Measurements from ENCODE around the gene SPATA2.

SPATA2 gene

GRCh38 chr20:49928411-49929141 lies 13.2 kb upstream of the SPATA2 start:
- Histone ChIP-seq H3K36me3 (ENCODE audit: control insufficient read depth, insufficient read depth, low read length, severe bottlenecking) (no peaks in the 10 kb centered on the region), H3K4me3 (ENCODE audit: low read length) (no peak overlapping the region), H3K9ac (ENCODE audit: low read length) (no peak overlapping the region), H3K9me3 (ENCODE audit: control insufficient read depth, low read length) (no peaks in the 10 kb centered on the region), H3K4me1 (ENCODE audit: control insufficient read depth, insufficient read depth, low read length) (peaks cover 3% of the 10 kb centered on the region), H3K27me3 (replicated peaks; ENCODE audit: control insufficient read depth, insufficient read depth, low read length) (no peaks in the 10 kb centered on the region)
- peak; percentile 96 for DNase-seq (ENCODE audit: low read depth)

- Histone ChIP-seq H3K36me3 (ENCODE audit: control insufficient read depth, insufficient read depth, low read length, severe bottlenecking) (no peaks in the 10 kb centered on the region), H3K9me3 (ENCODE audit: control insufficient read depth, low read length) (no peaks in the 10 kb centered on the region), H3K9ac (ENCODE audit: low read length) (no peak overlapping the region), H3K4me3 (ENCODE audit: low read length) (no peak overlapping the region), H3K27me3 (replicated peaks; ENCODE audit: control insufficient read depth, insufficient read depth, low read length) (no peaks in the 10 kb centered on the region), H3K4me1 (ENCODE audit: control insufficient read depth, insufficient read depth, low read length) (peaks cover 3% of the 10 kb centered on the region)
- DNase-seq (ENCODE audit: low read depth) = no peak
Observed at GRCh38 chr20:49925901-49926454, 10.6 kb upstream of the SPATA2 start.

GRCh38 chr20:49924247-49924646 lies 8.9 kb upstream of the SPATA2 start:
- no peaks in the 10 kb centered on the region for H3K9me3 ChIP-seq (ENCODE audit: control insufficient read depth, low read length)
- no peak for DNase-seq (ENCODE audit: low read depth)
- peaks cover 3% of the 10 kb centered on the region for H3K4me1 ChIP-seq (ENCODE audit: control insufficient read depth, insufficient read depth, low read length)
- no peak overlapping the region for H3K4me3 ChIP-seq (ENCODE audit: low read length)
- H3K36me3 ChIP-seq (ENCODE audit: control insufficient read depth, insufficient read depth, low read length, severe bottlenecking) = no peaks in the 10 kb centered on the region
- H3K9ac ChIP-seq (ENCODE audit: low read length) = no peak overlapping the region
- H3K27me3 ChIP-seq (replicated peaks; ENCODE audit: control insufficient read depth, insufficient read depth, low read length) = no peaks in the 10 kb centered on the region

GRCh38 chr20:49919461-49919860 lies 4.1 kb upstream of the SPATA2 start:
- no peak overlapping the region for H3K4me3 ChIP-seq (ENCODE audit: low read length)
- no peak for DNase-seq (ENCODE audit: low read depth)
- H3K36me3 ChIP-seq (ENCODE audit: control insufficient read depth, insufficient read depth, low read length, severe bottlenecking) = no peaks in the 10 kb centered on the region
- peaks cover 8% of the 10 kb centered on the region for H3K4me1 ChIP-seq (ENCODE audit: control insufficient read depth, insufficient read depth, low read length)
- H3K9ac ChIP-seq (ENCODE audit: low read length) = no peak overlapping the region
- H3K27me3 ChIP-seq (replicated peaks; ENCODE audit: control insufficient read depth, insufficient read depth, low read length) = no peaks in the 10 kb centered on the region
- no peaks in the 10 kb centered on the region for H3K9me3 ChIP-seq (ENCODE audit: control insufficient read depth, low read length)

DNA sequence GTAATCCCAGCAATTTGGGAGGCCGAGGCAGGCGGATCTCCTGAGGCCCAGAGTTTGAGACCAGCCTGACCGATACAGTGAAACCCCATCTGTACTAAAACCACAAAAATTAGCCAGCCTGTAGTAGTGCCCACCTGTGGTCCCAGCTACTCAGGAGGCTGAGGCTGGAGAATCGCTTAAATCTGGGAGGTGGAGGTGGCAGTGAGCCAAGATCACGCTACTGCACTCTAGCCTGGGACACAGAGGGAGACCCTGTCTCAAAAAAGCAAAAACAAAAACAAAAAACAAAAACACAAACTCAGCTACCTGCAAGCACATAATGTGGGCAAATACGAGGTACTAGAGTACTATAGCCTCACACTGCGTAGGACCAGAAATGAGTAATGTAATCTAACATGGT lies 3.7 kb upstream of the SPATA2 start:
- H3K36me3 ChIP-seq (ENCODE audit: control insufficient read depth, insufficient read depth, low read length, severe bottlenecking) = no peaks in the 10 kb centered on the region
- H3K9me3 ChIP-seq (ENCODE audit: control insufficient read depth, low read length) = no peaks in the 10 kb centered on the region
- no peak overlapping the region for H3K9ac ChIP-seq (ENCODE audit: low read length)
- no peaks in the 10 kb centered on the region for H3K27me3 ChIP-seq (replicated peaks; ENCODE audit: control insufficient read depth, insufficient read depth, low read length)
- DNase-seq (ENCODE audit: low read depth) = no peak
- H3K4me3 ChIP-seq (ENCODE audit: low read length) = no peak overlapping the region
- H3K4me1 ChIP-seq (ENCODE audit: control insufficient read depth, insufficient read depth, low read length) = peaks cover 13% of the 10 kb centered on the region

GRCh38 chr20:49918446-49918845 lies 3.1 kb upstream of the SPATA2 start:
- H3K36me3 ChIP-seq (ENCODE audit: control insufficient read depth, insufficient read depth, low read length, severe bottlenecking) = no peaks in the 10 kb centered on the region
- peaks cover 18% of the 10 kb centered on the region for H3K4me1 ChIP-seq (ENCODE audit: control insufficient read depth, insufficient read depth, low read length)
- no peak for DNase-seq (ENCODE audit: low read depth)
- no peaks in the 10 kb centered on the region for H3K9me3 ChIP-seq (ENCODE audit: control insufficient read depth, low read length)
- no peak overlapping the region for H3K4me3 ChIP-seq (ENCODE audit: low read length)
- H3K9ac ChIP-seq (ENCODE audit: low read length) = no peak overlapping the region
- H3K27me3 ChIP-seq (replicated peaks; ENCODE audit: control insufficient read depth, insufficient read depth, low read length) = no peaks in the 10 kb centered on the region

- Histone ChIP-seq H3K9ac (ENCODE audit: low read length) (peak overlapping the region; percentile 100), H3K4me3 (ENCODE audit: low read length) (peak overlapping the region; percentile 96), H3K27me3 (replicated peaks; ENCODE audit: control insufficient read depth, insufficient read depth, low read length) (no peaks in the 10 kb centered on the region), H3K4me1 (ENCODE audit: control insufficient read depth, insufficient read depth, low read length) (peaks cover 21% of the 10 kb centered on the region), H3K36me3 (ENCODE audit: control insufficient read depth, insufficient read depth, low read length, severe bottlenecking) (no peaks in the 10 kb centered on the region), H3K9me3 (ENCODE audit: control insufficient read depth, low read length) (no peaks in the 10 kb centered on the region)
- no peak for DNase-seq (ENCODE audit: low read depth)
Observed at GRCh38 chr20:49916146-49917002, 1.0 kb upstream of the SPATA2 start.

GRCh38 chr20:49915118-49915379 lies 280 bp downstream of the SPATA2 start:
- peak overlapping the region; percentile 100 for H3K9ac ChIP-seq (ENCODE audit: low read length)
- H3K9me3 ChIP-seq (ENCODE audit: control insufficient read depth, low read length) = no peaks in the 10 kb centered on the region
- H3K4me3 ChIP-seq (ENCODE audit: low read length) = peak overlapping the region; percentile 96
- H3K4me1 ChIP-seq (ENCODE audit: control insufficient read depth, insufficient read depth, low read length) = peaks cover 21% of the 10 kb centered on the region
- H3K36me3 ChIP-seq (ENCODE audit: control insufficient read depth, insufficient read depth, low read length, severe bottlenecking) = no peaks in the 10 kb centered on the region
- no peaks in the 10 kb centered on the region for H3K27me3 ChIP-seq (replicated peaks; ENCODE audit: control insufficient read depth, insufficient read depth, low read length)
- DNase-seq (ENCODE audit: low read depth) = no peak

DNA sequence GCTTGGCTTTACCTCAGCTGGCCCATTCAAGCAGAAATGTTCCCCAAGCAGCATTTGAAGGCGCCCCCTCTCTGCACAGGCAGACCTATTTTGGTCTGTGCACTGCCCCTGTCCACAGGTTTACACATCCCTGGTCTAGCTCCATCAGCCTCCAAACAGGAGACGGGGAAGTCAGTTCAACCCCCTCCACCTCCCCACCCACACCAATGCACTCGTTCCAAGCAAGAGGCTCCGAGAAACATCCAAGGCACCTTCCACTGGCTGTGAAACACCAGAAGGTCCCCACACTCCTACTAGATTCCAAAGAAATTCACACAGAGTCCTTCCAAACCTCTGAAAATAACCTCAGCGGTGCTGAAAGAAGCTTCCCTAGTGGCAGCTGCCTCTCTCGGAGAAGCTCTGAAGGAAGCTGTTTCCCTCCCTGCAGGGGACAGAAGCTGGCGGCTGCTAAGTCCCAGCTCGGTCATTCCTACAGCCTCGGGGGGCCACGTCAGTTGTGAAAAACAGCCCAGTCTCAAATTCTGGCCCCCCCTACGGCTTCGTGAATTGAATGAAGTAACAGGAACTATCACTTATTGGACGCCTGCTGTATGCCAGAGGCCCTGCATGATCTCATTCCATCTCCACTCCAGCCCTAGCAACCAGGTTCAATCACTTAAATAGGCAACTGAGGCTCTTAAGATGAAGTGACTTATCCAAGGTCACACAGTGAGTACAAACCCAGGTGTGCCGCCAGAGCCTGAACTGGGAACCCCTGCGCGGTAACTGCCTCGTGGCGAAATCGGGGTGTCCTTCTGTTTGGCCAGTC lies 815 bp downstream of the SPATA2 start:
- peak; percentile 56 for DNase-seq (ENCODE audit: low read depth)
- H3K9me3 ChIP-seq (ENCODE audit: control insufficient read depth, low read length) = no peaks in the 10 kb centered on the region

GRCh38 chr20:49913399-49914047 lies 1.8 kb downstream of the SPATA2 start:
- no peaks in the 10 kb centered on the region for H3K9me3 ChIP-seq (ENCODE audit: control insufficient read depth, low read length)
- no peaks in the 10 kb centered on the region for H3K27me3 ChIP-seq (replicated peaks; ENCODE audit: control insufficient read depth, insufficient read depth, low read length)
- H3K36me3 ChIP-seq (ENCODE audit: control insufficient read depth, insufficient read depth, low read length, severe bottlenecking) = peaks cover 3% of the 10 kb centered on the region
- DNase-seq (ENCODE audit: low read depth) = no peak
- peak overlapping the region; percentile 96 for H3K4me3 ChIP-seq (ENCODE audit: low read length)
- no peak overlapping the region for H3K9ac ChIP-seq (ENCODE audit: low read length)
- peaks cover 21% of the 10 kb centered on the region for H3K4me1 ChIP-seq (ENCODE audit: control insufficient read depth, insufficient read depth, low read length)

More for the DNA sequence above, 815 bp downstream of the SPATA2 start:
- H3K9ac ChIP-seq (ENCODE audit: low read length) = peak overlapping the region; percentile 100
- H3K27me3 ChIP-seq (replicated peaks; ENCODE audit: control insufficient read depth, insufficient read depth, low read length) = no peaks in the 10 kb centered on the region
- H3K4me3 ChIP-seq (ENCODE audit: low read length) = peak overlapping the region; percentile 96
- no peaks in the 10 kb centered on the region for H3K36me3 ChIP-seq (ENCODE audit: control insufficient read depth, insufficient read depth, low read length, severe bottlenecking)
- H3K4me1 ChIP-seq (ENCODE audit: control insufficient read depth, insufficient read depth, low read length) = peaks cover 21% of the 10 kb centered on the region
